ENCODE measurements around the gene MYMX.

The MYMX gene

DNA sequence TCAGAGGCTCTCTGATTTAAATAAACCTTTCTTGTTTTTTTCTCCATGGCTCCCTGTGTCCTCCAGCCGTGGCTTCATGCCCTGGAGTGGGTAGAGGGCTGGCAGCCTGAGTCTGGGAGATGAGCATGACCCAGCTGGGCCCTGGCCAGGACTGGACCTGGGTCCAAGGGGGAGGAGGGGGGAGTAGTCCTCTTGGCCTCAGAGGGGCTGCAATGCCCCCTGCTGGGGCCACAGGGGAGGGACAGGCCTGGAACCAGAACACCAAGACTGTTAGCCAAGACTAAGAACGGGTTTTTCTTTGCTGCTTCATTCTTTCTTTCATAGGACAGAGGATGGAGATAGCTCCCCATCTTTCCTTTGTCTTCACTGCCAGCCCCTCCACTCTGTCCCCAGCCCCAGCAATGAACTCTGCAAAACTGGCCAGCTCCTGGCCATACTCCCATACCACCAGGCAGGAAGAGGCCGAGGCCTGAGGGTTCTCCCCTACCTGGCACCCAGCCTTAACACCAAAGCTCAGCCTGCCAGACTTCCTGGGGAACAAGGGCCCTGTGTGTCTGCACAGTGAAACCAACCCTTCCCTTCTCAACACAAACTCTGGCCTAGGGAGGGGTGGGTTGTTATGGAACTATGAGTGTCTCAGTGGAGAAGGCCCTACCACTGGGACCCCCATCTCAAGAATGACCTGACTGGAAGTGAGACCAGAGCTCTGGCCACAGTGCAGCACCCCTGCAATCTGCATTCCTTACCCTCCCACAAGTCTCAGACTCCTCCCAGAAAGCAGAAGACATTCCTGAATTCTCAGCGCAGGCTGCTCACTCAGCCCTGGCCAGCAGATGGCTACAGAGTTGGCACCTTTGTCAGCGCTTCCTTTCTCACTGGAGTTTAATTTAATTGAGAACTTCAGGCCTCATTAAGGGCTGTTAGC lies 17.6 kb downstream of the MYMX start:
- DNase-seq = no peak

DNA sequence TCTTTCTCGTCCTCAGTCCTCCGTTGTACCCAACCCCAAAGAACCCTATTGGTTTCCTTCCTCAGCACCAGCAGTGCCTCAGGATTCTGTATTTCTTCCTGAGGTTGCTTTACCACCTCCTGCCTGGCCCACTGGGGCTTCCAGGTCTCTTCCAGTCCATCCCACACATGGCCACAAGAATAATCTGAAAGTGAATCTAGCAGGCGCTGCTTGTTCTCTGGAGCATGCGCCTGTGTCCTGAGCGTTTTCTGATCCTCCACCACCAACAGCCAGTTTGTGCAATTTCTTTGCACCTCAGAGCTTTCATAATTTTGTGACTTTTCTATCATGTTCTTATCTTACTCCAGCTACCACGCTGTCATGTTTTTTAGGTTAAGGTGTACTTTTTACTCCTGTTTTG lies 18.5 kb downstream of the MYMX start:
- no peak for DNase-seq

DNA sequence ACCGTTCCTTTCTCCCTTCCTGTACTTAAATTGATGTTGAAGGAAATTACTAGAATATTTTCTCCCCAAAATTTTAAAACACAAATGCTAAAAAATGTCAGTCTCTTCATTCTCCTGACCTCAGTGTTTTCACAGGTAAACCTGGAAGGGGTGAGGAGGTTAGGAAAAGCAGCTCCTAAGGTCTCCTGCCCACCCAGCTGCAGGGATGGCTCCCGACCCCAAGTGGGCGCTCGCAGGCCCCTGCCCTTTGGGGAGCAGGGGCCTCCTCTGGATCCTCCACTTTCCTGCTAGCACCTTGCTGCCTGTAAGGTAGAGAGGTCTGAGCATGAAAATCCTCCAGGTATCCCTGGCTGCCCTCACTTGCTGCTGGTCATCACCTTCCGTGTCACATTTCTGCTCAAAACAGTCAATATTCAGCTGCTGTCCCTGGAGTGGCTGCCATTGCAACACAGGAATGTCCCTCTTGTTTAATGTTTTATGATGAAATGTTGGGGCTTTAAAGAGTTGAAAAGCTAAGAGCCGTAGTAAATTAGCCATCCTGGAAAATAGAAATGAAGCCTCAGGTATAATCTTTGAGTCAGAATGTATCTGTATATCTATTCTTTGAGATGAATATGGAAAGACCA lies 19.3 kb downstream of the MYMX start:
- no peak for DNase-seq

DNA sequence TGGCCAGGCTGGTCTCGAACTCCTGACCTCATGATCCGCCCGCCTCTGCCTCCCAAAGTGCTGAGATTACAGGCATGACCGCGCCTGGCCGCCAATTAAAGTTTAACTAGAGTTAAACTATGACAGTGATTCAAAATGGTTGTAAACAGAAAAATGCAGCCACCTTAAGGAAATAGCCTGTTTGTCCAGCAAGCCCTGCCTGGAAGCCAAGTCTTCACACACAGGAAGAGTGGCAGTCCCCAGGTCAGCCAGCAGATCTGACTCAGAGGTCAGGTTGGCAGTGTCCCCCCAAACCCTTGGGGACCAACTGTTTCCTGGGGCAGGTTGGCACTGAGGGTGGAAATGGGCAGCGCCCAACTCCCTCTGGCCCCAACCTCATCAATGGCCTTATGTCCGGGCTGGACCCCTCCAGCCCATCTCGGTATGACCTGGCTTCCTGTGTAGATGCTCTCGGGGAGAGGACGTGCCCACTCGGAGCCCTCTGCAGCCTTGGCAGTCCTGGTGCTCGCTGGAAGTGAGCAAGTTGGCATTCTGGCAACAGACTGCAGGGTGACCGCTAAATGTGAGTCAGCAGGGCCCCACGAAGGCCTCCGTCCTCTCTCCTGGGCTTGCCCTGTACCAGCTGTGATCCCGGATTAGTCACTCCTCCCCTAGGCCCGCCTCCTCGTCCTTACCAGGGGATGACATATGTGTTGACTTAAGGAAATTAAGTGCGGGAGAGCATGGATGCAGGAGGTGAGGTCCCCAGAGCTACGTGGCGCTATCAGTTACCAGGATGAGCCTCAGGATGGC lies 20.5 kb downstream of the MYMX start:
- DNase-seq = peak; percentile 71

DNA sequence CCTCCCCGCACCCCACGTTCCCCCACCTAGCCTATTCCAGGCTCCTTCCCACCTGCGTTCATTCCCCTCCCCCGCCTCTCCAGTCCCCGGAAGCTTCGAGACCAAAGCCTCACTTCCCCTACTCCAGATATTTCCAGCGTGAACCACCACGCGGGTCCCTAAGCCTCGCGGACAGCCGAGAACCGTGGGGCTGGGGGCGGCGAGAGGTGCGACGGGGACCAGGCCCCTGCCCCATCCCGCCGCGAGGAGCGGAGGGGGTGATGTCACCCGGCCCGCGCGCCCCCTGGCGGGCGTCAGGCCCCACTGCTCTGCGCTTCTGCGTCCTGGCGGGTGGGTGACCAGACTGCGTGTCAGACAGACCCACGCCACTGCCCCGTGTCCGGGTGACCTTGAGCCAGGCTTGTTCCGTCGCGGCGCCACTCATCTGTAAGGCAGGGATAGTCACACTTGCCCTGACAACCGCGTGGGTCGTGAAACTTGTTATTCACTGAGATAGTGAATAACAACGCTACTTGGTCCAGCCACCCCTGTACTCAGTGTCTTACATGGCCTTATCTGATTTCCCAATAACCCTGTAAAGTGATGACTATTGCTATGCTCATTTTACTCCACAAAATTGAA lies 21.2 kb downstream of the MYMX start:
- peak; percentile 81 for DNase-seq

DNA sequence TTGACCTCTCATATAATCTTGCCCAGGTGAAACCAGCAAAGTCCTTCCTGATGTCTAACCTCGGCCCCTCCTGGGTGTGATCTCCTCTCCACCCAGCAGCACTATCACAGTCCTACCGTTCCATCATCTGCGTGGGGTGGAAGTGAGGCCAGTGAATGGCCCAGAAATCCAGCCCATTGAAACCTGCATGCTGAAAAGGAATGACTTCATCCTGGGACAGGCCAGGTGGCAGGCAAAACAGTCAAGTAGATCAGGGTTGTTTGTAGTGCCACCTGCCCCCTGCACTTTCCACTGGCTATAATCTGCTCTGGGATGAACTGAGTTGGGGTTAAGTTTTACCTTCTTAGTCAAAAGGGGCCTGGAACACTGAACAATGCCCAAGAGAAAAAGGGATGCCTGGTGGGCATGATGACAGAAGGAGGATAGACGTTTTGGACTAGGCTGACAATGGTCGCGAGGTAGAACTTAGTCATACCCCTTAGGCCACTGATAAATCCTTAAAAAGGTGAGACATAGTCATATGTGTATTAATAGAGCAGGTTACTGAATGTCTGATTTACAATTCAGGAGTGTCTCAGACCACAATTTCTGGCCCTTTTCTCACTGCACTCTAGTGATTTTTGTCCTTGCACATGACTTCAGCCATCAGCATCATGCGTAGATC lies 22.1 kb downstream of the MYMX start:
- no peak for DNase-seq

DNA sequence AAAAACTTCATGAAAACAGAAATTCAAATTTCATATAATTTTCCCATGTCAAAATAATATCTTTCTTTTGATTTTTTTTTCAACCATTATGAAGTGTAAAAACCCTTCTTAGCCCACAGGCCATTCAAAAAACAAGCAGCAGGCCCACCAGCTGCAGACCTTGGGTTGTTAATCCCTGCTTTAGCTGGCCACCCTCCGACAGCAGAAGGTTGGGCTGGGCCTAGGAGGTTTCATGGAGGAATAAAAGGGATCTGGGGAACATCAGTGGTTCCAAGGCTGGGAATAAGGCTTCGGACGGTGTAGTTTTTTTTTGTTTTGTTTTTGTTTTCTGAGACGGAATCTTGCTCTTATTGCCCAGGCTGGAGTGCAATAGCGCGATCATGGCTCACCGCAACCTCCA lies 26.6 kb downstream of the MYMX start:
- no peak for DNase-seq

DNA sequence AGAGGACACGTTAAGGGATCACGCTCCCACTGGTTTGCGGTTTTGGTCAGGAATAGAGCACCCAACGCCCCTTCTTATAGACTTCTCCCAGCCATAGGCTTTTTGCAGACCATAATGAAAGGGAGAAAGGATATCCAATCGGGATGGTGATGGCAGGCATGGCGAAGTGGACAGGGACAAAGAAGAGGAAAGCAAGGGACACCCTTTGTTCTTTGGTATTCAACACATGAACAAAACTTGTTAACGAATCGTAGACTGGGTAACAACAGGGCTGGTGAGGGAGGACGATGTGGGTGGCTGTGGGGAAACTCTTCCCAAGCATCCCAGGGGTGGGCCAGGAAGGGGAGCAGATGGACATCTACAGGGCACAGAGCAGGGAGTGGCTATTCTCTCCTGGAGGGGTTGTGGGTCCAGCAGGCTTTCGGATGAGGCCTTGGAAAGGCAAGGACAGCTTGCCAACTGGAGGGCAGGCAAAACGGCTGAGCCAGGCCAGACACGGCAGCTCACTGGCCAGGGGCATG lies 28.7 kb downstream of the MYMX start:
- DNase-seq = no peak

DNA sequence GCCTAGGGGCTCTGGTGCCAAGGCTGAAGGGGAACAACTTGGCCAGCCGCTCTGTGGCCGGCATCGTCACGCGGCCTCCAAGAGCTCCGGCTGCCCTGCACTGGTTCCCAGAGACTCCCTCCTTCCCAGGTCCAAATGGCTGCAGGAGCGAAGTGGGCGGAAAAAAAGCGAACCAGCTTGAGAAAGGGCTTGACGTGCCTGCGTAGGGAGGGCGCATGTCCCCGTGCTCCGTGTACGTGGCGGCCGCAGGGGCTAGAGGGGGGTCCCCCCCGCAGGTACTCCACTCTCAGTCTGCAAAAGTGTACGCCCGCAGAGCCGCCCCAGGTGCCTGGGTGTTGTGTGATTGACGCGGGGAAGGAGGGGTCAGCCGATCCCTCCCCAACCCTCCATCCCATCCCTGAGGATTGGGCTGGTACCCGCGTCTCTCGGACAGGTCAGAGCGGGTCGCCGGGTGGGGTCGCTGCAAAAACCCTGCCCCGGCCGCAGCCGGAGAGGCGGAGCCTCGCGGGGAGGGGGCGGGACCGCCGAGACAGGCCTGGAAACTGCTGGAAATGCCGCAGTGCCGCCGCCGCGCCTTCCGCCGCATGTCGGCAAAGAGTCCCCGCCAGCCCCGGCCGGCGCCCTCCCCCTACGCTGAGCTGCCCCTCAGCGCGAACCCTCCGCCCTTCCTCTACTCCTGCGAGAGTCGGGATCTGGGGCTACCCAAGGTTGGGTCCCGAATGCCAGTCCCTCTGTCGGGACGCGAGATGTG lies 29.4 kb downstream of the MYMX start:
- peak; percentile 84 for DNase-seq

DNA sequence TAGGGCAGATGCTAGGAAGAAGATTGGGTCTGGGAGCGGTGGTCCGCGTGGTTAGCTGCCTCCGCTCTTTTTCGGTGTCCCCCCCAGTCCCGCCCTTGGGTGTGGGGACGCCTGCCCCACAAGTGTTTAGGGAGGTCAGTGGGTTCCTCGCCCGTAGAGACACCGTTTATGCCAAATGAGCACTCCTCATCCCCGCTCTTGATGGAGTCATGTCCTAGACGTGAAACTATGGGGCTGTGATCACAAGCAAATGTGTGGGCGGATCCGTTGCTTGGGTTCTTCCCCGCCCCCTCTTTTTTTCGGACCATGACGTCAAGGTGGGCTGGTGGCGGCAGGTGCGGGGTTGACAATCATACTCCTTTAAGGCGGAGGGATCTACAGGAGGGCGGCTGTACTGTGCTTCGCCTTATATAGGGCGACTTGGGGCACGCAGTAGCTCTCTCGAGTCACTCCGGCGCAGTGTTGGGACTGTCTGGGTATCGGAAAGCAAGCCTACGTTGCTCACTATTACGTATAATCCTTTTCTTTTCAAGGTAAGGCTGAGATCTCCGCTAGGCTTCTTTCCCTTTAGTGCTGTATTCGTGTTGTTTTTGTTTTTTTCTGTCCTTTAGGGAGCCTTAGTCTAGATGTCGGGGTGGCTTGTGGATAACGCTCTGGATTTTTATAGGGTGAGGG lies 30.1 kb downstream of the MYMX start, which contains the start of gene HSP90AB1:
HSP90AB1 (plus strand) TSS at position 439 of the 675 bp plus-strand sequence. CDS start 1,529 bp downstream, outside the sequence.
- DNase-seq = peak; percentile 95

DNA sequence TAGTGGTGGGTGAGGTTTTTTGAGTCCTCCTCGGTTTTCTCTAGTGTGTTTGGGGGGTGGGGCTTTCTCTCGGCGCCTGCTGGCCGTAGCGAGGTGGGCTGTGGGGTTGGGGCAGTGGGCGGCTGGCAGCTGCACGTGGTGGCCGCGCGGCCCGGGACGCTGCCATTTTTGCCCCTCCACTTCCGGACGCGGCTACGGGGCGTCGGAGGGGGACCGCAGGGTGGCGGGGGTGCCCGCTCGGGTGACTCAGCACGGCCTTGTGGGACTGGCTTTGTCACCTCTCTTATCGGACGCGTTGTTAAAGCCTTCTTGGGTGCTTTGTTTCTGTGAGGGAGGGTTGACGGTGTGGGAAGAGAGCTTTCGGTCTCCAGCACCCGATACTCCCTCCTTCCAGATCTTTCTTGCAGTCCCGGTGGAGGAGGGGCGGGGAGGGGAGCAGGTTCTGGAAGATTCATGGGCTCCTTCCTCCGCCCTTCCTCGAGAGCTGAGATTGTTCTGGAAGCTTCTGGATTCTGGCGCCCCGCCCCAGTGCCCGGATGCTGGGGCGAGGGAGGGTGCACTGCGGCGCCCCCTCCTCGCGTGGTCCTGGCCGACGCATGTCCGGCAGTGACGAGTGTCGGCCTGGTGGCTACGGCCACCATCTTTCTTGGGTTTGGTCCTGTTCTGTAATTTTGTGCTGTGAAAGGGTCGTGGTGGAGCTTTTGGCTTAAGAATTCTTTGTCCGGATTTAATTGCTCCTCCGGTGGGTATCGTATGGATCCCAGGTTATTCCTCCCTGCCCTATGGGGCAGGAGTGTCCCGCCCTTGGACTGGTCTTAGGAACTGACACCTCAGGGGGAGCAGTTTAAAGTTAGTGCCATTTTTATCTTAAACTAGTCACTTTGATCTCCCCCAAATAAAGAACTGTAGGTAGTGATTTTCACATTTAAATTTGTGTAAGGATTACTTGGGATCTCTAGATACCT lies 30.9 kb downstream of the MYMX start:
- DNase-seq = peak; percentile 94

DNA sequence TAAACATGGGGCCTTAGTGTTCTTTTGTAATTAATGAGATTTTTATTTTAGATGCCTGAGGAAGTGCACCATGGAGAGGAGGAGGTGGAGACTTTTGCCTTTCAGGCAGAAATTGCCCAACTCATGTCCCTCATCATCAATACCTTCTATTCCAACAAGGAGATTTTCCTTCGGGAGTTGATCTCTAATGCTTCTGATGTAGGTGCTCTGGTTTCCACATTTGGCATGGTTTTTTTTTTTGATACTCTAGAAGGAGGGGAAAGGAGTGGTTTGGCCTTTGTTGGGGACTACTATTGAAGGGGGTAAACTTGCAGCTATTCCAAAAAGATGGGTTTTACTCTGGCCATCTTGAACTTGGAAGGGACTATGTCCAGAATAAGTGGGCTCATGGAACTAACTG lies 31.9 kb downstream of the MYMX start:
- DNase-seq = no peak

DNA sequence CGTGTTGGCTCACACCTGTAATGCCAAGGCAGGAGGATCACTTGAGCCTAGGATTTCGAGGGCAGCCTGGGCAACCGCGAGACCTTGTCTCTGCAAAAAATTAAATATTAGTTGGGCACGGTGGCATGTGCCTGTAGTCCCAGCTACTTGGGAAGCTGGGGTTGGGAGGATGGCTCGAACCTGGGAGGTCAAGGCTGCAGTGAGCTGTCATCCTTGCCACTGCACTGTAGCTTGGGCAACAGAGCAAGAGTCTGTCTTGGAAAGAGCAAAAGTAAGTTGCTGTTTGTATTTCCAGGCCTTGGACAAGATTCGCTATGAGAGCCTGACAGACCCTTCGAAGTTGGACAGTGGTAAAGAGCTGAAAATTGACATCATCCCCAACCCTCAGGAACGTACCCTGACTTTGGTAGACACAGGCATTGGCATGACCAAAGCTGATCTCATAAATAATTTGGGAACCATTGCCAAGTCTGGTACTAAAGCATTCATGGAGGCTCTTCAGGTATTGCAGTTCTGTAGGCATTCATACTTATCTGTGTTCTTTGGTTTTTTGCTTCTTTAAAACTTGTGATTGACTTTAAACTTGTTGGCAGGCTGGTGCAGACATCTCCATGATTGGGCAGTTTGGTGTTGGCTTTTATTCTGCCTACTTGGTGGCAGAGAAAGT lies 32.5 kb downstream of the MYMX start:
- no peak for DNase-seq

DNA sequence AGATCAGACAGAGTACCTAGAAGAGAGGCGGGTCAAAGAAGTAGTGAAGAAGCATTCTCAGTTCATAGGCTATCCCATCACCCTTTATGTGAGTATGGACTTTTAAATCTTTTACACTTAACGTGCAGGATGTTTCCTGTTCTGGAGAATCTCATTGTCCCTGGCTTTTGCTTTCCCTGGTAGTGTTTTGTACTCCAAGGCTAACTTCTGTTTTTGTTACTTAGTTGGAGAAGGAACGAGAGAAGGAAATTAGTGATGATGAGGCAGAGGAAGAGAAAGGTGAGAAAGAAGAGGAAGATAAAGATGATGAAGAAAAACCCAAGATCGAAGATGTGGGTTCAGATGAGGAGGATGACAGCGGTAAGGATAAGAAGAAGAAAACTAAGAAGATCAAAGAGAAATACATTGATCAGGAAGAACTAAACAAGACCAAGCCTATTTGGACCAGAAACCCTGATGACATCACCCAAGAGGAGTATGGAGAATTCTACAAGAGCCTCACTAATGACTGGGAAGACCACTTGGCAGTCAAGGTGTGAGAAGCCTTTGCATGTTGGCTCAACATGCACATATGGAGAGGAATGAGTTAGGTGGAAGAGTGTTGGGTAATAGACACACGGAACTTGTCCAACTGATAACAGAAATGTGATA lies 33.5 kb downstream of the MYMX start:
- DNase-seq = no peak

DNA sequence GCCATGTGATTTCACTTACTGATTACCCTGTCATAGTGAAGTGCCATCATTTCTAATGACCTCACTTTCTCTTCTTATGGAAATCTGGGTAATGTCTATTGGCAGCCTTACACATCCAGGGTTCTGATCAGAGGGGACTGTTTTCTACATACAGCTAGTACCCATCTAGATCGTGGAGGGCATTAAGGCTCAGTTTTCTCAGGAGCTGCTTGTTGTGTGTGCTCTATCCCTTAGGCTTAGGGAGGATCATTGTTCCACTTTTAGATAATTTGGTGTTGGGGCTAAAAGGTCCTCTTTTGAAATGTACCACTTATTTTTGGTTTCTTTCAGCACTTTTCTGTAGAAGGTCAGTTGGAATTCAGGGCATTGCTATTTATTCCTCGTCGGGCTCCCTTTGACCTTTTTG lies 34.0 kb downstream of the MYMX start:
- DNase-seq = no peak

DNA sequence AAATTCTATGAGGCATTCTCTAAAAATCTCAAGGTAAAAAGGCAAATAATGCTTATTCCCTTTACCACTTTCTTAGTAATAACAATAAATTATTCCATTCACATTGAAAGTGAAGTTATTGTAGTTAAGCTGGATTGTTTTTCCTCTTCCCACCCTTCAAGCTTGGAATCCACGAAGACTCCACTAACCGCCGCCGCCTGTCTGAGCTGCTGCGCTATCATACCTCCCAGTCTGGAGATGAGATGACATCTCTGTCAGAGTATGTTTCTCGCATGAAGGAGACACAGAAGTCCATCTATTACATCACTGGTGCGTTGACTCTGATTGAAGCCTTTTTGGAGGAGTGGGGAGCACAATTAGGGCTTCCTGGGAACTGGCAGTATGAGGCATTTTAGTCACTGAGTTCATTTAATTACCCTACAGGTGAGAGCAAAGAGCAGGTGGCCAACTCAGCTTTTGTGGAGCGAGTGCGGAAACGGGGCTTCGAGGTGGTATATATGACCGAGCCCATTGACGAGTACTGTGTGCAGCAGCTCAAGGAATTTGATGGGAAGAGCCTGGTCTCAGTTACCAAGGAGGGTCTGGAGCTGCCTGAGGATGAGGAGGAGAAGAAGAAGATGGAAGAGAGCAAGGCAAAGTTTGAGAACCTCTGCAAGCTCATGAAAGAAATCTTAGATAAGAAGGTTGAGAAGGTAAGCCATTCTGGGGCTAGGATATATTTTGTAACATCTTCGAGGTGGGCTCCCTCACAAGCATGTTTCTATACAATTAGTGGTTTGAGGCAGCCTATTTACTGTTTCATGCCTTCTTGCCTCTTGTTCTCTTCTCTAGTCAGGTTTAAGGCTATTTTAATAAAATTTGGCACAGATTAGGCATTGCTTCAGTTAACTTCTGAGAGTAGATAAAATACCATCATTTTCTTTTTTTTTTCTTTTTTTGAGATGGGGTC lies 35.1 kb downstream of the MYMX start:
- no peak for DNase-seq
